ENCODE data around the gene U2AF2.

- TF ChIP-seq, protein P1, sequence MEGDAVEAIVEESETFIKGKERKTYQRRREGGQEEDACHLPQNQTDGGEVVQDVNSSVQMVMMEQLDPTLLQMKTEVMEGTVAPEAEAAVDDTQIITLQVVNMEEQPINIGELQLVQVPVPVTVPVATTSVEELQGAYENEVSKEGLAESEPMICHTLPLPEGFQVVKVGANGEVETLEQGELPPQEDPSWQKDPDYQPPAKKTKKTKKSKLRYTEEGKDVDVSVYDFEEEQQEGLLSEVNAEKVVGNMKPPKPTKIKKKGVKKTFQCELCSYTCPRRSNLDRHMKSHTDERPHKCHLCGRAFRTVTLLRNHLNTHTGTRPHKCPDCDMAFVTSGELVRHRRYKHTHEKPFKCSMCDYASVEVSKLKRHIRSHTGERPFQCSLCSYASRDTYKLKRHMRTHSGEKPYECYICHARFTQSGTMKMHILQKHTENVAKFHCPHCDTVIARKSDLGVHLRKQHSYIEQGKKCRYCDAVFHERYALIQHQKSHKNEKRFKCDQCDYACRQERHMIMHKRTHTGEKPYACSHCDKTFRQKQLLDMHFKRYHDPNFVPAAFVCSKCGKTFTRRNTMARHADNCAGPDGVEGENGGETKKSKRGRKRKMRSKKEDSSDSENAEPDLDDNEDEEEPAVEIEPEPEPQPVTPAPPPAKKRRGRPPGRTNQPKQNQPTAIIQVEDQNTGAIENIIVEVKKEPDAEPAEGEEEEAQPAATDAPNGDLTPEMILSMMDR (optimal IDR thresholded peaks at IDR 0.05 in 1 of 3, IDR thresholded peaks at IDR 0.05 in 1 of 3, conservative IDR thresholded peaks at IDR 0.05 in 1 of 3; ENCODE audit: extremely low read depth in 1 of 3, insufficient read depth in 2 of 3, low read length in 3 of 3), result no peak
- no peak for TF ChIP-seq EZH2 (IDR thresholded peaks at IDR 0.05; ENCODE audit: low read length)
Observed at GRCh38 chr19:55670280-55671053, 15.6 kb downstream of the U2AF2 start.

Measured in keratinocyte (primary cell).